Measurements from ENCODE around the gene A4GALT. TPM values are rescaled to one million over a fixed set of nuclear protein-coding genes. Genes with fewer than 3 reads are reported as not detected.
A peak's percentile ranks its signal among the peaks of the same experiment; 100 is the strongest.

Gene A4GALT
- total RNA-seq, 2 donors from 2014 or later: 3.1 to 6.9 TPM

GRCh38 chr22:42719656-42720262 is 911 bp downstream of the A4GALT start:
- intact Hi-C loops (cut with DNase I): no loop called here
- Histone ChIP-seq H3K27me3 (peaks cover 0 to 4% of the 10 kb centered on the region in 2 donors), H3K36me3 (replicated peaks in 1 of 2; ENCODE audit: insufficient read depth in 1 of 2, low read depth in 2 of 2) (no peaks in the 10 kb centered on the region), H3K27ac (peak overlapping the region in 3 of 4 donors; percentile 37 to 50 (median 48)), H3K9me3 (no peaks in the 10 kb centered on the region), H3K4me1 (peaks cover 12% of the 10 kb centered on the region), H3K4me3 (peak overlapping the region in 1 of 2 donors; percentile 29)
- WGBS, 2 donors: 23 to 46% methylated on average over 8 to 37 of the region's 37 CpGs
- DNase-seq (no peak), ATAC-seq (no peak)
- TF ChIP-seq POLR2A (IDR thresholded peaks at IDR 0.05): no peak
- no peak for TF ChIP-seq CTCF (IDR thresholded peaks at IDR 0.05)

- peaks cover 12% of the 10 kb centered on the region for H3K4me1 ChIP-seq
- no peak overlapping the region for H3K4me3 ChIP-seq
- peak overlapping the region in 2 of 4 donors; percentile 48 to 50 for H3K27ac ChIP-seq
- DNase-seq: no peak
- TF ChIP-seq CTCF (IDR thresholded peaks at IDR 0.05) (no peak), POLR2A (IDR thresholded peaks at IDR 0.05) (no peak)
- H3K27me3 ChIP-seq: peaks cover 0 to 4% of the 10 kb centered on the region in 2 donors
- no peaks in the 10 kb centered on the region for H3K36me3 ChIP-seq (replicated peaks in 1 of 2; ENCODE audit: insufficient read depth in 1 of 2, low read depth in 2 of 2)
- no peak for ATAC-seq
- intact Hi-C loops (cut with DNase I): no loop called here
- 70 to 74% methylated on average over 2 of the region's 2 CpGs for WGBS, 2 donors
- no peaks in the 10 kb centered on the region for H3K9me3 ChIP-seq
These were observed 1.5 kb downstream of the A4GALT start for GRCh38 chr22:42719133-42719532.

GRCh38 chr22:42717197-42717928 is 3.3 kb downstream of the A4GALT start:
- Histone ChIP-seq H3K9me3 (no peaks in the 10 kb centered on the region), H3K4me3 (no peak overlapping the region), H3K27me3 (peaks cover 0 to 4% of the 10 kb centered on the region in 2 donors), H3K36me3 (replicated peaks in 1 of 2; ENCODE audit: insufficient read depth in 1 of 2, low read depth in 2 of 2) (no peaks in the 10 kb centered on the region), H3K27ac (peak overlapping the region in 1 of 4 donors; percentile 13), H3K4me1 (peaks cover 12% of the 10 kb centered on the region)
- 49 to 59% methylated on average over 6 to 8 of the region's 8 CpGs for WGBS, 2 donors
- intact Hi-C loops (cut with DNase I): no loop called here
- no peak for TF ChIP-seq POLR2A (IDR thresholded peaks at IDR 0.05)
- no peak for TF ChIP-seq CTCF (IDR thresholded peaks at IDR 0.05)
- ATAC-seq (no peak), DNase-seq (no peak)

- intact Hi-C loops (cut with DNase I): no loop called here
- no peak for ATAC-seq
These were observed 4.0 kb downstream of the A4GALT start for GRCh38 chr22:42716649-42717127.

More at GRCh38 chr22:42716649-42717127, 4.0 kb downstream of the A4GALT start:
- Histone ChIP-seq H3K4me3 (no peak overlapping the region), H3K36me3 (replicated peaks in 1 of 2; ENCODE audit: insufficient read depth in 1 of 2, low read depth in 2 of 2) (no peaks in the 10 kb centered on the region), H3K4me1 (peaks cover 17% of the 10 kb centered on the region), H3K27ac (peak overlapping the region in 1 of 4 donors; percentile 13), H3K27me3 (peaks cover 0 to 4% of the 10 kb centered on the region in 2 donors), H3K9me3 (no peaks in the 10 kb centered on the region)
- DNase-seq: no peak
- TF ChIP-seq POLR2A (IDR thresholded peaks at IDR 0.05): no peak
- TF ChIP-seq CTCF (IDR thresholded peaks at IDR 0.05): no peak
- WGBS, 2 donors: 93 to 96% methylated on average over 5 of the region's 5 CpGs
